Activated T-helper 2 cell treated with anti-CD3 and anti-CD28 coated beads, Interferon-gamma antibody, Interleukin-2, Interleukin-4, amounts not matched to agents 10 μg/mL and 5 μg/mL and 100 μg/mL, durations not matched to agents 14 hours and 24 hours and 36 hours (primary cell): ENCODE data around the gene P2RX4. TPM values are rescaled to one million over a fixed set of nuclear protein-coding genes. Genes with fewer than 3 reads are reported as not detected.
"Not testable (repeated sequence)": the region's sequence is repeated elsewhere in the genome, so short reads cannot be mapped to it uniquely, and the experiment has no call there.

Experiments
- DNase-seq: peaks from one replicate; pipeline ENCODE4 v3.0.0; 2021; ENCODE audit warnings: low spot score
- H3K27ac Mint-ChIP-seq: one replicate; pipeline ENCODE4 v1.8.0; 2021; ENCODE audit warnings: mixed read lengths
- H3K27me3 Mint-ChIP-seq: one replicate; pipeline ENCODE4 v1.8.0; 2021; ENCODE audit warnings: low read depth, mixed read lengths
- H3K36me3 Mint-ChIP-seq: one replicate; pipeline ENCODE4 v1.8.0; 2021; ENCODE audit warnings: low read depth, mixed read lengths
- H3K4me1 Mint-ChIP-seq: one replicate; pipeline ENCODE4 v1.8.0; 2021; ENCODE audit warnings: low read depth, mixed read lengths
- H3K4me3 Mint-ChIP-seq: one replicate; pipeline ENCODE4 v1.8.0; 2021; ENCODE audit warnings: low read depth, mild to moderate bottlenecking, moderate library complexity, mixed read lengths
- H3K9me3 Mint-ChIP-seq: one replicate; pipeline ENCODE4 v1.8.0; 2021; ENCODE audit warnings: mixed read lengths
- intact Hi-C: fragments of 100-400 bp; cut with micrococcal nuclease; formaldehyde crosslinking; loops from one replicate; pipeline ENCODE4 v1.15.1; 2023
- total RNA-seq: library from RNA; stranded (reverse); gene quantifications from 2 replicates; pipeline ENCODE4 v1.2.3, GENCODE V29; 2022

Gene P2RX4
- total RNA-seq, 1 donor from 2014 or later: 25.2 TPM

DNA sequence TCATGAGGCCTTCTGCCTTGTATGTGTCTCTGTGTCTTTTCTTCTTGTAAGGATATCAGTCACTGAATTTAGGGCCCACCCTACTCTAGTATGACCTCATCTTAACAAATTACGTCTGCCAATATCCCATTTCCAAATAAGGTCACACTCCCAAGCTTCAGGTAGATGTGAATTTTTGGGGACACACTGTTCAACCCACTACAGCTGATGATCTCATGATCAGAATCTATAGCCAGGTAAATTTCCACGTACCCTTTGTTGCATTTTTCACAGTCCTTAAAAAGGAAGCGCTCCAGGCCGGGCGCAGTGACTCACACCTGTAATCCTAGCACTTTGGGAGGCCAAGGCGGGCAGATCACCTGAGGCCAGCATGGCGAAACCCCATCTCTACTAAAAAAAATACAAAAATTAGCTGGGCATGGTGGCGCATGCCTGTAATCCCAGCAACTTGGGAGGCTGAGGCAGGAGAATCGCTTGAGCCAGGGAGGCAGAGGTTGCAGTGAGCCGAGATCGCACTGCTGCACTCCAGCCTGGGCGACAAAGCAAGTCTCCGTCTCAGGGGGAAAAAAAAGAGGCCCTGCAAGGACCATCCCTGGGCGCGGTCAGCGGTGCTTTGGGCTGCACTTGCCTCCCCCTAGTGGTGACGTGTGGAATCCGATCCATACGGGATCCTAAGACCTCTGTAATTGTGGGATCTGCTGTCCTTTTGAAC lies 20.1 kb downstream of the P2RX4 start:
- H3K36me3 Mint-ChIP-seq: peaks cover 54% of the 10 kb centered on the region
- not testable (repeated sequence) for H3K4me3 Mint-ChIP-seq, H3K27me3 Mint-ChIP-seq, H3K27ac Mint-ChIP-seq, H3K9me3 Mint-ChIP-seq
- peaks cover 13% of the 10 kb centered on the region for H3K4me1 Mint-ChIP-seq
- peak; percentile 42 for DNase-seq
- intact Hi-C loops: loop anchor here (10.0 kb wide), 1 partner anchor 165 kb away; no protein-coding TSS in a partner anchor

GRCh38 chr12:121230538-121230907 lies 20.6 kb downstream of the P2RX4 start:
- no peaks in the 10 kb centered on the region for H3K9me3 Mint-ChIP-seq
- no peaks in the 10 kb centered on the region for H3K27me3 Mint-ChIP-seq
- peaks cover 13% of the 10 kb centered on the region for H3K4me1 Mint-ChIP-seq
- intact Hi-C loops: no loop called here
- H3K36me3 Mint-ChIP-seq: peaks cover 57% of the 10 kb centered on the region
- no peak overlapping the region for H3K27ac Mint-ChIP-seq
- no peak overlapping the region for H3K4me3 Mint-ChIP-seq
- no peak for DNase-seq

- peaks cover 56% of the 10 kb centered on the region for H3K36me3 Mint-ChIP-seq
- no peak overlapping the region for H3K4me3 Mint-ChIP-seq
- no peaks in the 10 kb centered on the region for H3K9me3 Mint-ChIP-seq
- peaks cover 6% of the 10 kb centered on the region for H3K4me1 Mint-ChIP-seq
- intact Hi-C loops: no loop called here
- H3K27ac Mint-ChIP-seq: no peak overlapping the region
- no peak for DNase-seq
- H3K27me3 Mint-ChIP-seq: no peaks in the 10 kb centered on the region
These were observed 22.2 kb downstream of the P2RX4 start for GRCh38 chr12:121232163-121232562.

GRCh38 chr12:121232977-121233627 lies 23.2 kb downstream of the P2RX4 start:
- Mint-ChIP-seq H3K27ac (no peak overlapping the region), H3K4me3 (no peak overlapping the region), H3K4me1 (peaks cover 6% of the 10 kb centered on the region), H3K9me3 (no peaks in the 10 kb centered on the region), H3K27me3 (no peaks in the 10 kb centered on the region), H3K36me3 (peaks cover 55% of the 10 kb centered on the region)
- DNase-seq: no peak
- intact Hi-C loops: no loop called here

DNA sequence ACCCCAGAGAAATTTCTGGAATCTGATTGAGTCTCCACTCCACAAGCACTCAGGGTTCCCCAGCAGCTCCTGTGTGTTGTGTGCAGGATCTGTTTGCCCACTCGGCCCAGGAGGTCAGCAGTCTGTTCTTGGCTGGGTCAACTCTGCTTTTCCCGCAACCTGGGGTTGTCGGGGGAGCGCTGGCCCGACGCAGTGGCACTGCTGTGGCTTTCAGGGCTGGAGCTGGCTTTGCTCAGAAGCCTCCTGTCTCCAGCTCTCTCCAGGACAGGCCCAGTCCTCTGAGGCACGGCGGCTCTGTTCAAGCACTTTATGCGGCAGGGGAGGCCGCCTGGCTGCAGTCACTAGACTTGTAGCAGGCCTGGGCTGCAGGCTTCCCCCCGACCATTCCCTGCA lies 23.7 kb downstream of the P2RX4 start:
- Mint-ChIP-seq H3K4me1 (peaks cover 9% of the 10 kb centered on the region), H3K9me3 (no peaks in the 10 kb centered on the region), H3K4me3 (no peak overlapping the region), H3K27me3 (no peaks in the 10 kb centered on the region), H3K36me3 (peaks cover 53% of the 10 kb centered on the region), H3K27ac (no peak overlapping the region)
- intact Hi-C loops: no loop called here
- no peak for DNase-seq

- Mint-ChIP-seq H3K4me1 (peaks cover 33% of the 10 kb centered on the region), H3K27ac (no peak overlapping the region), H3K4me3 (no peak overlapping the region), H3K27me3 (no peaks in the 10 kb centered on the region), H3K36me3 (peaks cover 58% of the 10 kb centered on the region), H3K9me3 (no peaks in the 10 kb centered on the region)
- intact Hi-C loops: no loop called here
- no peak for DNase-seq
These were observed 26.8 kb downstream of the P2RX4 start for GRCh38 chr12:121236776-121237175.

- Mint-ChIP-seq H3K27ac (no peak overlapping the region), H3K4me1 (peaks cover 33% of the 10 kb centered on the region), H3K9me3 (no peaks in the 10 kb centered on the region), H3K27me3 (no peaks in the 10 kb centered on the region), H3K36me3 (peaks cover 59% of the 10 kb centered on the region), H3K4me3 (no peak overlapping the region)
- intact Hi-C loops: no loop called here
- DNase-seq: no peak
These were observed 27.5 kb downstream of the P2RX4 start for GRCh38 chr12:121237415-121237814.

- no peaks in the 10 kb centered on the region for H3K9me3 Mint-ChIP-seq
- H3K27me3 Mint-ChIP-seq: no peaks in the 10 kb centered on the region
- no peak overlapping the region for H3K27ac Mint-ChIP-seq
- no peak overlapping the region for H3K4me3 Mint-ChIP-seq
- intact Hi-C loops: no loop called here
- peaks cover 53% of the 10 kb centered on the region for H3K36me3 Mint-ChIP-seq
- no peak for DNase-seq
- peaks cover 33% of the 10 kb centered on the region for H3K4me1 Mint-ChIP-seq
These were observed 28.2 kb downstream of the P2RX4 start for GRCh38 chr12:121238086-121238485.

GRCh38 chr12:121238604-121239350 lies 28.8 kb downstream of the P2RX4 start:
- Mint-ChIP-seq H3K27me3 (no peaks in the 10 kb centered on the region), H3K4me1 (peaks cover 33% of the 10 kb centered on the region), H3K27ac (peak overlapping the region; percentile 42), H3K36me3 (peaks cover 56% of the 10 kb centered on the region), H3K9me3 (no peaks in the 10 kb centered on the region), H3K4me3 (no peak overlapping the region)
- intact Hi-C loops: no loop called here
- no peak for DNase-seq

- H3K36me3 Mint-ChIP-seq: peaks cover 55% of the 10 kb centered on the region
- H3K27me3 Mint-ChIP-seq: no peaks in the 10 kb centered on the region
- no peak overlapping the region for H3K27ac Mint-ChIP-seq
- H3K4me1 Mint-ChIP-seq: peaks cover 33% of the 10 kb centered on the region
- no peak for DNase-seq
- intact Hi-C loops: no loop called here
- no peaks in the 10 kb centered on the region for H3K9me3 Mint-ChIP-seq
- no peak overlapping the region for H3K4me3 Mint-ChIP-seq
These were observed 29.6 kb downstream of the P2RX4 start for GRCh38 chr12:121239351-121240061.

DNA sequence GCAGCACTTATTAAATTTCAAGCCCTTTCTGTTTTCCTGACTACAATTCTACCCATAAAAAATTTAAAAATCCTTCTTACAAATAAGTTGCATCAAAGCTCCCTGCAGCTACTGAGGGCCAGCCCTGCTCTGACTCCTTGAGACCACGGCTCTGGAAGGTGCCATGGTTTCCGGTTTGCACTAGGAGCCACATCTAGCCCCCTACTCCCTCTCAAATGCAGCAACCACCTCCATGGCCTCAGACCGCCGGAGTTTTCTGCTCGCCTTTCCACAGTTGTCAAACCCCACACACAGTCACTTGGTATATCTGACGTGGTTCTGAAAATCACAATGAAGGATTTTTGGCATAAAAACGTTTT lies 30.1 kb downstream of the P2RX4 start:
- peak overlapping the region; percentile 76 for H3K27ac Mint-ChIP-seq
- peaks cover 33% of the 10 kb centered on the region for H3K4me1 Mint-ChIP-seq
- H3K36me3 Mint-ChIP-seq: peaks cover 52% of the 10 kb centered on the region
- H3K27me3 Mint-ChIP-seq: no peaks in the 10 kb centered on the region
- intact Hi-C loops: no loop called here
- no peak overlapping the region for H3K4me3 Mint-ChIP-seq
- DNase-seq: no peak
- H3K9me3 Mint-ChIP-seq: no peaks in the 10 kb centered on the region

DNA sequence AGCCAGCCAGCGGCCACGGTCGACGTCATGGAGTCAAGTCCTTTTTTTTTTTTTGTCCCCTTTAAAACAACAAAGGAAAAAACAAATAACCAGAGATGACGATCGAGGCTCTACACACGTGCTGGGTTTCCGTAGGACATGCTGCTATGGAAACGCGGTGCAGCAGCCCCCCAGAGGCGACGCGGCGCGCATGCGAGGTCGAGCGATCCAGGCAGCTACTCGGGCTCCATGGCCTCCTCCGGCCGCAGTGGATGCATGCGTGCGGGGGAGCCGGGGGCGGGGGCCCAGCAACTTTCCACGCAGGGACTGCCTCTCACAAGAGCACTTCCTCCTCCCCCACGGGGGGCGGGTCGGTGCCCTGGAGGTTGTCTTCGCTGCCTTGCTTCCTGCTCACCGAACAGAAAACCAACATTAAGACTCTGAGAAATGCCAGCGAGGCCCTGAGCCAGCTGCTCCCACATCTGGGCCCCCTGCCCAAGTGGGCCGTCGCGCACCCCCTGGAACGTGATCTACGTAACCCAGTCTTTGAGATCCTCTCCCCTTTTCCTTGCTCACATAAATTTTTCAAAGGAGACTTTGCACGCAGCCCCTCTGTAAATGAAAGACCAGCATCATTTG lies 30.7 kb downstream of the P2RX4 start:
- intact Hi-C loops: no loop called here
- peaks cover 33% of the 10 kb centered on the region for H3K4me1 Mint-ChIP-seq

More for the DNA sequence above, 30.7 kb downstream of the P2RX4 start:
- Mint-ChIP-seq H3K36me3 (peaks cover 49% of the 10 kb centered on the region), H3K27ac (peak overlapping the region; percentile 76), H3K9me3 (no peaks in the 10 kb centered on the region), H3K27me3 (no peaks in the 10 kb centered on the region), H3K4me3 (peak overlapping the region; percentile 51)
- DNase-seq: peak; percentile 75
